Mononuclear cell (primary cell): ENCODE data around the gene NPAS2. TPM values are rescaled to one million over a fixed set of nuclear protein-coding genes. Genes with fewer than 3 reads are reported as not detected.
A peak's percentile ranks its signal among the peaks of the same experiment; 100 is the strongest.

Source experiments
- H3K27me3 ChIP-seq: 2 replicates; pipeline ENCODE4 v1.6.0; 2011; ENCODE audit warnings: low read length, control low read depth; ENCODE audit not compliant: insufficient read depth
- H3K4me1 ChIP-seq: 2 replicates; pipeline ENCODE4 v1.5.1; 2011; ENCODE audit warnings: mild to moderate bottlenecking, low read length, control low read depth; ENCODE audit not compliant: insufficient read depth
- H3K4me3 ChIP-seq: 2 replicates; pipeline ENCODE4 v1.5.1; 2011; ENCODE audit warnings: mild to moderate bottlenecking, low read length, moderate library complexity
- H3K9me3 ChIP-seq: 2 replicates; pipeline ENCODE4 v1.5.1; 2011; ENCODE audit warnings: low read depth, mild to moderate bottlenecking, control low read depth, low read length
- total RNA-seq: library from RNA; depleted of rRNA; stranded (reverse); fragments of >200 nt; gene quantifications from one replicate; pipeline ENCODE4 v1.2.3, GENCODE V29; 2012

Gene NPAS2
- total RNA-seq, 1 donor: 2.4 TPM

- H3K9me3 ChIP-seq: no peaks in the 10 kb centered on the region
- no peaks in the 10 kb centered on the region for H3K4me1 ChIP-seq
- no peak overlapping the region for H3K4me3 ChIP-seq
- H3K27me3 ChIP-seq: peaks cover 5% of the 10 kb centered on the region
Observed at GRCh38 chr2:100810603-100811145, 9.3 kb upstream of the NPAS2 start.

- Histone ChIP-seq H3K27me3 (peaks cover 8% of the 10 kb centered on the region), H3K9me3 (no peaks in the 10 kb centered on the region), H3K4me1 (no peaks in the 10 kb centered on the region), H3K4me3 (no peak overlapping the region)
Observed at GRCh38 chr2:100812116-100812515, 7.8 kb upstream of the NPAS2 start.

- Histone ChIP-seq H3K4me3 (no peak overlapping the region), H3K4me1 (no peaks in the 10 kb centered on the region), H3K27me3 (peaks cover 12% of the 10 kb centered on the region), H3K9me3 (no peaks in the 10 kb centered on the region)
Observed at GRCh38 chr2:100812573-100812972, 7.4 kb upstream of the NPAS2 start.

GRCh38 chr2:100813527-100813926, 6.4 kb upstream of the NPAS2 start:
- Histone ChIP-seq H3K4me1 (no peaks in the 10 kb centered on the region), H3K9me3 (no peaks in the 10 kb centered on the region), H3K27me3 (peaks cover 22% of the 10 kb centered on the region), H3K4me3 (no peak overlapping the region)

- no peaks in the 10 kb centered on the region for H3K4me1 ChIP-seq
- H3K27me3 ChIP-seq: peaks cover 27% of the 10 kb centered on the region
- H3K9me3 ChIP-seq: no peaks in the 10 kb centered on the region
- H3K4me3 ChIP-seq: no peak overlapping the region
Observed at GRCh38 chr2:100814043-100814442, 5.9 kb upstream of the NPAS2 start.

GRCh38 chr2:100814453-100814852, 5.5 kb upstream of the NPAS2 start:
- Histone ChIP-seq H3K27me3 (peaks cover 28% of the 10 kb centered on the region), H3K4me1 (no peaks in the 10 kb centered on the region), H3K9me3 (no peaks in the 10 kb centered on the region), H3K4me3 (no peak overlapping the region)

- Histone ChIP-seq H3K27me3 (peaks cover 48% of the 10 kb centered on the region), H3K4me1 (no peaks in the 10 kb centered on the region), H3K9me3 (no peaks in the 10 kb centered on the region), H3K4me3 (no peak overlapping the region)
Observed at GRCh38 chr2:100817388-100817985, 2.5 kb upstream of the NPAS2 start.

GRCh38 chr2:100818003-100818605, 1.8 kb upstream of the NPAS2 start:
- no peaks in the 10 kb centered on the region for H3K4me1 ChIP-seq
- no peak overlapping the region for H3K4me3 ChIP-seq
- H3K27me3 ChIP-seq: peaks cover 49% of the 10 kb centered on the region
- no peaks in the 10 kb centered on the region for H3K9me3 ChIP-seq

GRCh38 chr2:100818606-100819369, 1.2 kb upstream of the NPAS2 start:
- H3K4me3 ChIP-seq: peak overlapping the region; percentile 8
- H3K27me3 ChIP-seq: peaks cover 56% of the 10 kb centered on the region
- no peaks in the 10 kb centered on the region for H3K4me1 ChIP-seq
- H3K9me3 ChIP-seq: no peaks in the 10 kb centered on the region

GRCh38 chr2:100820273-100820522, 259 bp downstream of the NPAS2 start:
- Histone ChIP-seq H3K27me3 (peaks cover 64% of the 10 kb centered on the region), H3K4me1 (no peaks in the 10 kb centered on the region), H3K9me3 (no peaks in the 10 kb centered on the region), H3K4me3 (peak overlapping the region; percentile 8)

GRCh38 chr2:100820523-100821254, 750 bp downstream of the NPAS2 start:
- Histone ChIP-seq H3K9me3 (no peaks in the 10 kb centered on the region), H3K4me1 (no peaks in the 10 kb centered on the region), H3K27me3 (peaks cover 67% of the 10 kb centered on the region), H3K4me3 (peak overlapping the region; percentile 8)

GRCh38 chr2:100821255-100821910, 1.4 kb downstream of the NPAS2 start:
- Histone ChIP-seq H3K9me3 (no peaks in the 10 kb centered on the region), H3K4me3 (no peak overlapping the region), H3K27me3 (peaks cover 67% of the 10 kb centered on the region), H3K4me1 (no peaks in the 10 kb centered on the region)

GRCh38 chr2:100821911-100822265, 1.9 kb downstream of the NPAS2 start:
- Histone ChIP-seq H3K27me3 (peaks cover 67% of the 10 kb centered on the region), H3K4me3 (no peak overlapping the region)

GRCh38 chr2:100822587-100823248, 2.8 kb downstream of the NPAS2 start:
- Histone ChIP-seq H3K4me3 (no peak overlapping the region), H3K4me1 (no peaks in the 10 kb centered on the region), H3K9me3 (no peaks in the 10 kb centered on the region), H3K27me3 (peaks cover 58% of the 10 kb centered on the region)

More at GRCh38 chr2:100821911-100822265, 1.9 kb downstream of the NPAS2 start:
- H3K4me1 ChIP-seq: no peaks in the 10 kb centered on the region
- no peaks in the 10 kb centered on the region for H3K9me3 ChIP-seq
